ENCODE data around the gene STAC.

GRCh38 chr3:36505393-36505792 is 125.1 kb downstream of the STAC start:
- TF ChIP-seq POLR2AphosphoS5 (IDR thresholded peaks at IDR 0.05; ENCODE audit: low read depth, low read length): no peak
- TF ChIP-seq SIN3A (IDR thresholded peaks at IDR 0.05; ENCODE audit: borderline replicate concordance, insufficient read depth, low read length): no peak
- no peak for TF ChIP-seq REST (IDR thresholded peaks at IDR 0.05; ENCODE audit: insufficient read depth in 1 of 2, low read depth in 2 of 2, low read length in 2 of 2)
- no peak for TF ChIP-seq TAF1 (IDR thresholded peaks at IDR 0.05; ENCODE audit: borderline replicate concordance, insufficient read depth, low read length)
